Spleen (tissue), 11 donors: Measurements from ENCODE around the gene HOXD8. TPM values are rescaled to one million over a fixed set of nuclear protein-coding genes. Genes with fewer than 3 reads are reported as not detected.

Experiments
- DNase-seq: peaks from one replicate; pipeline ENCODE4 v3.0.0-alpha.2; 2020
- H3K27ac ChIP-seq, 8 donors: fragments of 200-600 bp; sonication (generic) in 7 of 8; 1 replicate in 4 of 8; 2 replicates in 4 of 8; pipeline versions ENCODE4 v1.5.0 to v1.8.0; 2016 to 2021; ENCODE audit warnings: inconsistent platforms in 4 of 8, mild to moderate bottlenecking in 4 of 8, moderate library complexity in 1 of 8
- H3K27me3 ChIP-seq, 7 donors: fragments of 200-600 bp; sonication (generic) in 6 of 7; replicated peaks in 1 of 7; 1 replicate in 4 of 7; 2 replicates in 3 of 7; pipeline versions ENCODE4 v1.5.0 to v1.8.0; 2016 to 2021; ENCODE audit warnings: inconsistent platforms in 3 of 7, mild to moderate bottlenecking in 1 of 7
- H3K36me3 ChIP-seq, 6 donors: fragments of 200-600 bp; sonication (generic) in 5 of 6; 1 replicate in 4 of 6; 2 replicates in 2 of 6; pipeline versions ENCODE4 v1.5.0 to v1.8.0; 2016 to 2021; ENCODE audit warnings: inconsistent platforms in 2 of 6
- H3K4me1 ChIP-seq, 6 donors: fragments of 200-600 bp; sonication (generic) in 5 of 6; 1 replicate in 3 of 6; 2 replicates in 3 of 6; pipeline versions ENCODE4 v1.5.0 to v1.8.0; 2016 to 2021; ENCODE audit warnings: inconsistent platforms in 3 of 6
- H3K4me3 ChIP-seq, 8 donors: fragments of 200-600 bp; sonication (generic) in 7 of 8; 1 replicate in 4 of 8; 2 replicates in 4 of 8; pipeline versions ENCODE4 v1.5.0 to v1.8.0; 2016 to 2021; ENCODE audit warnings: inconsistent platforms in 4 of 8, mild to moderate bottlenecking in 4 of 8, moderate library complexity in 2 of 8
- H3K9me3 ChIP-seq, 8 donors: fragments of 200-600 bp; sonication (generic) in 7 of 8; 1 replicate in 4 of 8; 2 replicates in 4 of 8; pipeline versions ENCODE4 v1.5.0 to v1.8.0; 2016 to 2021; ENCODE audit warnings: inconsistent platforms in 4 of 8
- CTCF ChIP-seq, 11 experiments: fragments of 200-600 bp in 7 of 11; fragments of 450-650 bp in 4 of 11; sonication (generic) in 4 of 11; IDR thresholded peaks in 8 of 11; conservative IDR thresholded peaks in 3 of 11; 1 replicate in 7 of 11; 2 replicates in 4 of 11; pipeline versions ENCODE4 v1.4.0 to v1.8.0; 2016 to 2021; ENCODE audit warnings: antibody characterized with exemption in 11 of 11, inconsistent platforms in 4 of 11, mild to moderate bottlenecking in 1 of 11
- POLR2A ChIP-seq, 3 donors: fragments of 450-650 bp; IDR thresholded peaks; one replicate each; pipeline ENCODE4 v1.5.1; 2017; ENCODE audit warnings: antibody characterized with exemption in 3 of 3, mild to moderate bottlenecking in 1 of 3
- POLR2AphosphoS5 ChIP-seq, 3 donors: sonication (generic); formaldehyde crosslinking; IDR thresholded peaks; one replicate each; pipeline ENCODE4 v1.5.1; 2017; ENCODE audit warnings: antibody characterized with exemption in 3 of 3
- WGBS, 5 donors: extraction: QIAGEN DNeasy Blood & Tissue Kit in 3 of 5; methylation state at CpG; one replicate each; pipeline versions ENCODE4 v1.1.5 to v1.1.7; 2013 to 2018; 5-methylcytosine and 5-hydroxymethylcytosine counted together
- intact Hi-C: fragments of 100-400 bp; cut with DNase I; formaldehyde crosslinking; loops from one replicate; pipeline ENCODE4 v1.15.0; 2023; ENCODE audit warnings: low total_unique reads
- polyA plus RNA-seq, 3 donors: library from polyadenylated mRNA; stranded (reverse); fragments of 200-250 nt; gene quantifications; one replicate each; pipeline ENCODE4 v1.2.1, GENCODE V29; 2013
- total RNA-seq, 7 donors: library from RNA; depleted of rRNA in 3 of 7; stranded (reverse); fragments of >200 nt in 3 of 7; fragmentation: NEBNext Ultra II Directional in 4 of 7; extraction: Animal tissue kit (Norgen Biotek cat#: 25700) in 4 of 7; gene quantifications; one replicate each; pipeline versions ENCODE4 v1.1.0 to v1.2.1, GENCODE V29; 2016 to 2021
- donor health status: healthy with polysubstance abuse.
- donor health status: DM: no; HTN: no; CAD: no; lungs with moderate emphysema.
- donor health status: DM: no; HTN: no; CAD: no.
- donor health status: Bipolar disorder and iron deficiency.
- donor health status: healthy.
- donor health status: DM: no; HTN: no; CAD: no.
- donor health status: DM: yes; HTN: yes; CAD: no.

The HOXD8 gene
- total and polyA plus RNA-seq, 10 donors: 4.7 to 27.0 (median 15.8) TPM

GRCh38 chr2:176120364-176121189 lies 8.9 kb upstream of the HOXD8 start:
- Histone ChIP-seq H3K36me3 (no peaks in the 10 kb centered on the region), H3K9me3 (peaks cover 0 to 11% (median 0%) of the 10 kb centered on the region in 8 donors), H3K27ac (no peak overlapping the region), H3K27me3 (peaks cover 13 to 100% (median 99%) of the 10 kb centered on the region in 7 donors), H3K4me3 (no peak overlapping the region), H3K4me1 (peaks cover 0 to 50% (median 27%) of the 10 kb centered on the region in 6 donors)
- TF ChIP-seq POLR2AphosphoS5 (IDR thresholded peaks at IDR 0.05) (no peak), CTCF (IDR thresholded peaks at IDR 0.05 in 8 of 11, conservative IDR thresholded peaks at IDR 0.05 in 3 of 11) (no peak), POLR2A (IDR thresholded peaks at IDR 0.05) (no peak)
- no peak for DNase-seq
- intact Hi-C loops: no loop called here
- 27 to 40% (median 29%) methylated on average over 13 of the region's 13 CpGs for WGBS, 5 donors

DNA sequence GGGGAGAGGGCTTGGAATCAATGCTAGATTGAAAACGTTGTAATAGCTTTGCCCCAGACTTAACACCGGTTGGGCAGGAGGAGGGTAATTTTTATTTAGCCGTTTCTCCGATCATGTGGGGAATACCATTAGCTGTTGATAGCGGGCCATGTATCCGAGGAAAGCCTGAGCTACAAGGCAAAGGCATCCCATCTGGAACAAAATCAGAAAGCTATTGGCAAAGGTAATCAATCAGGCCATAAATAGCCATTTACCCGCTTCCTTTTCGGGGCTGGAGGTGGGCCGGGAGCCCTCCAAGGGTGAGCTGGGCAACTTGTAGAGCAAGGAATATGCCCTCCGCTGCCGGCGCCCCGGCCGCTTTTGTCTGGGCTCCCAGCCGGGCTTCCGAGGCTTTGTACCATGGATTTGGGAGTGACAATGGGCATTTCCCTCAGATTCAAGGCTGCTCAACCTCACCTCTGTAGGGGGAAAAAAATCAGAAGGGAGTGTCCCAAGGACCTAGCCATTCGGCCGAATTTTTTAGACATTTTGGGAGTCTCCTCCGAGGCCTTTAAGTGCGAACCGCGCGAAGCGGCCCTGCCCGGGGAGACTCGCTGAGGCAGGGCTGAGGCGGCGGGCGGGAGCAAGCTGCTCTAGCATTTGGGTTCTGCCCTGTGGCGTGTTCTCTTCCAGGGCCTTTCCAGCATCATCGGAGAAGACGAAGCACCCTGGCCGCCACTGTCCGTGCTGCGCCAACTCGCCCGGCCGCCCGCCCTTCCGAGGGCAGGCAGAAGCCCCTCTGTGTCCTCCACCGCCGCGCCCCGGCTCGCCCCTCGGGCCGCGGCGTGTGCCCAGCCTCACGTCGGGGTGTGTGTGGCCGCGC lies 8.1 kb upstream of the HOXD8 start:
- H3K4me1 ChIP-seq: peaks cover 0 to 42% (median 27%) of the 10 kb centered on the region in 6 donors
- peaks cover 0 to 10% (median 0%) of the 10 kb centered on the region in 8 donors for H3K9me3 ChIP-seq
- H3K36me3 ChIP-seq: no peaks in the 10 kb centered on the region
- peak overlapping the region in 5 of 8 donors; percentile 79 to 85 (median 82) for H3K27ac ChIP-seq
- peaks cover 13 to 100% (median 99%) of the 10 kb centered on the region in 7 donors for H3K27me3 ChIP-seq
- no peak for TF ChIP-seq POLR2A (IDR thresholded peaks at IDR 0.05)
- no peak for TF ChIP-seq POLR2AphosphoS5 (IDR thresholded peaks at IDR 0.05)
- peak overlapping the region in 6 of 8 donors; percentile 7 to 69 (median 45) for H3K4me3 ChIP-seq
- WGBS, 5 donors: 12 to 22% (median 18%) methylated on average over 28 to 53 of the region's 53 CpGs
- intact Hi-C loops: no loop called here
- no peak for DNase-seq

DNA sequence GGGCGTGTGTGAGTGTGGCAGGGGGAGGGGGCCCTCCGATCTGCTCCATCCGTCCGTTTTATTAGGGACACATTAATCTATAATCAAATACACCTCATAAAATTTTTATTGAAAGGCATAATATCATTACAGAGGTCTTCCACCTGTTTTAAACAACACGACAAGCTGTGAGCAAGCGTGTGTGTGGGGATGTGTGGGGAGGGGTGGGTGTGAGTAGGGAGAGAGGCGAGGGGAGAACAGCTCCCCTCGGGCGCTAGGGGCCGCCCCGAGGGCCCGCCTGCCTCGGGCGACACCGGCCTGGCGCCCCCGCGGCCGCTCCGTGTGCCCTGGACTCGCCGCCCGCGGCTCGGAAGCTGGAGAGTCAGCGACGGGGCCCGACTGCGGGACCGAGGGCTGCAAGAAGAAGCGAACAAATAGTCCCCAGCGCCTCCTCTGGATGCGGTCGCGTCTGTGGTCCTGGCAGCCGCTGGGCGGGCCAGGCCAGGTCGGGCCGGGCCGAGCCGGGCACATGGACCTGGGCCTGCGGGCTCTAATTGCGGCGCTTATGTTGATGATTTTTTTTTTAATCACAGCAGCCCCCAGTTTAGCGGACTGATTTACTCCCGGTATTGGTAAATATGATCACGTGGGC lies 7.3 kb upstream of the HOXD8 start:
- Histone ChIP-seq H3K9me3 (peaks cover 0 to 3% (median 0%) of the 10 kb centered on the region in 8 donors), H3K4me1 (peaks cover 0 to 41% (median 28%) of the 10 kb centered on the region in 6 donors), H3K27ac (peak overlapping the region; percentile 4 to 85 (median 82)), H3K4me3 (peak overlapping the region; percentile 26 to 69 (median 43)), H3K27me3 (peaks cover 11 to 100% (median 94%) of the 10 kb centered on the region in 7 donors), H3K36me3 (no peaks in the 10 kb centered on the region)
- peak; percentile 75 for DNase-seq
- intact Hi-C loops: no loop called here
- 2 to 15% (median 6%) methylated on average over 12 to 47 of the region's 47 CpGs for WGBS, 5 donors
- no peak for TF ChIP-seq CTCF (IDR thresholded peaks at IDR 0.05 in 8 of 11, conservative IDR thresholded peaks at IDR 0.05 in 3 of 11)
- TF ChIP-seq POLR2A (IDR thresholded peaks at IDR 0.05): no peak
- TF ChIP-seq POLR2AphosphoS5 (IDR thresholded peaks at IDR 0.05): no peak

- no peaks in the 10 kb centered on the region for H3K36me3 ChIP-seq
- peaks cover 8 to 100% (median 94%) of the 10 kb centered on the region in 7 donors for H3K27me3 ChIP-seq
- peaks cover 0 to 46% (median 30%) of the 10 kb centered on the region in 6 donors for H3K4me1 ChIP-seq
- intact Hi-C loops: no loop called here
- WGBS, 5 donors: 3 to 18% (median 5%) methylated on average over 36 to 84 of the region's 84 CpGs
- peak within 1 kb of the TSS; percentile 26 to 69 (median 43) for H3K4me3 ChIP-seq
- peak; percentile 88 for DNase-seq
- TF ChIP-seq POLR2A (IDR thresholded peaks at IDR 0.05): peak in 1 of 3 donors; percentile 52
- TF ChIP-seq POLR2AphosphoS5 (IDR thresholded peaks at IDR 0.05): peak; percentile 60 to 89 (median 80)
- no peak for TF ChIP-seq CTCF (IDR thresholded peaks at IDR 0.05 in 8 of 11, conservative IDR thresholded peaks at IDR 0.05 in 3 of 11)
- no peaks in the 10 kb centered on the region for H3K9me3 ChIP-seq
- H3K27ac ChIP-seq: peak within 1 kb of the TSS; percentile 4 to 85 (median 82)
Observed at GRCh38 chr2:176122683-176123410, 6.7 kb upstream of the HOXD8 start, which contains the start of gene HOXD9. TSS of gene HOXD9 (plus strand) at chr2:176122719. CDS start at chr2:176122769, 50 bp downstream.
